Spleen (tissue), 11 donors: Measurements from ENCODE around the gene PRDM13. TPM values are rescaled to one million over a fixed set of nuclear protein-coding genes. Genes with fewer than 3 reads are reported as not detected.

Experiments used
- DNase-seq: peaks from one replicate; pipeline ENCODE4 v3.0.0-alpha.2; 2020
- H3K27ac ChIP-seq, 8 donors: fragments of 200-600 bp; sonication (generic) in 7 of 8; 1 replicate in 4 of 8; 2 replicates in 4 of 8; pipeline versions ENCODE4 v1.5.0 to v1.8.0; 2016 to 2021; ENCODE audit warnings: inconsistent platforms in 4 of 8, mild to moderate bottlenecking in 4 of 8, moderate library complexity in 1 of 8
- H3K27me3 ChIP-seq, 7 donors: fragments of 200-600 bp; sonication (generic) in 6 of 7; replicated peaks in 1 of 7; 1 replicate in 4 of 7; 2 replicates in 3 of 7; pipeline versions ENCODE4 v1.5.0 to v1.8.0; 2016 to 2021; ENCODE audit warnings: inconsistent platforms in 3 of 7, mild to moderate bottlenecking in 1 of 7
- H3K36me3 ChIP-seq, 6 donors: fragments of 200-600 bp; sonication (generic) in 5 of 6; 1 replicate in 4 of 6; 2 replicates in 2 of 6; pipeline versions ENCODE4 v1.5.0 to v1.8.0; 2016 to 2021; ENCODE audit warnings: inconsistent platforms in 2 of 6
- H3K4me1 ChIP-seq, 6 donors: fragments of 200-600 bp; sonication (generic) in 5 of 6; 1 replicate in 3 of 6; 2 replicates in 3 of 6; pipeline versions ENCODE4 v1.5.0 to v1.8.0; 2016 to 2021; ENCODE audit warnings: inconsistent platforms in 3 of 6
- H3K4me3 ChIP-seq, 8 donors: fragments of 200-600 bp; sonication (generic) in 7 of 8; 1 replicate in 4 of 8; 2 replicates in 4 of 8; pipeline versions ENCODE4 v1.5.0 to v1.8.0; 2016 to 2021; ENCODE audit warnings: inconsistent platforms in 4 of 8, mild to moderate bottlenecking in 4 of 8, moderate library complexity in 2 of 8
- H3K9me3 ChIP-seq, 8 donors: fragments of 200-600 bp; sonication (generic) in 7 of 8; 1 replicate in 4 of 8; 2 replicates in 4 of 8; pipeline versions ENCODE4 v1.5.0 to v1.8.0; 2016 to 2021; ENCODE audit warnings: inconsistent platforms in 4 of 8
- POLR2A ChIP-seq, 3 donors: fragments of 450-650 bp; IDR thresholded peaks; one replicate each; pipeline ENCODE4 v1.5.1; 2017; ENCODE audit warnings: antibody characterized with exemption in 3 of 3, mild to moderate bottlenecking in 1 of 3
- POLR2AphosphoS5 ChIP-seq, 3 donors: sonication (generic); formaldehyde crosslinking; IDR thresholded peaks; one replicate each; pipeline ENCODE4 v1.5.1; 2017; ENCODE audit warnings: antibody characterized with exemption in 3 of 3
- WGBS, 5 donors: extraction: QIAGEN DNeasy Blood & Tissue Kit in 3 of 5; methylation state at CpG; one replicate each; pipeline versions ENCODE4 v1.1.5 to v1.1.7; 2013 to 2018; 5-methylcytosine and 5-hydroxymethylcytosine counted together
- intact Hi-C: fragments of 100-400 bp; cut with DNase I; formaldehyde crosslinking; loops from one replicate; pipeline ENCODE4 v1.15.0; 2023; ENCODE audit warnings: low total_unique reads
- polyA plus RNA-seq, 3 donors: library from polyadenylated mRNA; stranded (reverse); fragments of 200-250 nt; gene quantifications; one replicate each; pipeline ENCODE4 v1.2.1, GENCODE V29; 2013
- total RNA-seq, 7 donors: library from RNA; depleted of rRNA in 3 of 7; stranded (reverse); fragments of >200 nt in 3 of 7; fragmentation: NEBNext Ultra II Directional in 4 of 7; extraction: Animal tissue kit (Norgen Biotek cat#: 25700) in 4 of 7; gene quantifications; one replicate each; pipeline versions ENCODE4 v1.1.0 to v1.2.1, GENCODE V29; 2016 to 2021
- TF ChIP-seq, protein P1 (sequence below), 11 experiments: fragments of 200-600 bp in 7 of 11; fragments of 450-650 bp in 4 of 11; sonication (generic) in 4 of 11; IDR thresholded peaks in 8 of 11; conservative IDR thresholded peaks in 3 of 11; 1 replicate in 7 of 11; 2 replicates in 4 of 11; pipeline versions ENCODE4 v1.4.0 to v1.8.0; 2016 to 2021; ENCODE audit warnings: antibody characterized with exemption in 11 of 11, inconsistent platforms in 4 of 11, mild to moderate bottlenecking in 1 of 11
- donor health status: healthy with polysubstance abuse.
- donor health status: DM: no; HTN: no; CAD: no; lungs with moderate emphysema.
- donor health status: DM: no; HTN: no; CAD: no.
- donor health status: Bipolar disorder and iron deficiency.
- donor health status: healthy.
- donor health status: DM: no; HTN: no; CAD: no.
- donor health status: DM: yes; HTN: yes; CAD: no.

PRDM13 gene
- total and polyA plus RNA-seq, 10 donors: 0.02 TPM; not detected in 9

DNA sequence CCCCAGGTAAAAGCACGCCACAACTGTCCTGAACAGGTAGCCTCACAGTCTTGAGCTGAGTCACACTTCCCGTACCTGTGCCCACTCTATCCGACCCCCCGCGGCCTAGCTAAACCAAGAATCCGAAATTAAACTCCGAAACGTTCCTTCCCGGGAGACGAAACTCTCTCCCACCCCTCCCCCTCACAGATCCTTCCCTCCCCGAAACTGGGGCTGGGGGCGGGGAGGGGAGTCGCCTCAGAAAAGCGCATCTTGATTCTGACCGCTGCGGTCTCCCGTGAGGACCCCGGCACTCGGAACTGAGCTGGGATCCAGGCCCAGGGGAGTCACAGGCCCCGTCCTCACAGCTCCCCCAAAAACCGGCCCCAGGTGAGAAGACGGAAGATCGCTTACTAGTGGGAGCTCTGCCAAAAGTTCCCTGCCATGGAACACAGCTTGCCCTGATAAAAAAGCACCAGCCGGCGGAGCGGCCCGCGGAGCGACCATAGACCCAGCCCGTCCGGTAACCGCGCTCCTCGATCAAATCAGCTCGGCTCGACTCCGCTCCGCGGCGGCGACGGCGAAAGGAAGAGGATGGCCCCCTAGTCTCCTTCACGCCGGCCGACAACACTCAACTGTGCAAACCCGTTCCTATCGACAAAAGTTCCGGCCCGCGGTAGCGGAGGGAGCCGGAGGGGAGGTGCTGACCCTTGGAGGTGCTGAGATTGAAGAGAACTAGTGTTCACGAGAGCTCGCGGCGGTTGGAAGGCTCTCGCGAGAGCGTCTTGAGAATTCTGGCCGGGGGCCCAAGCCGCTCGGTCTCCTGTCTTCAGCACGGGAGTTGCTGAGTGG is 38.3 kb upstream of the PRDM13 start, which contains the start of gene CCNC:
Gene CCNC (minus strand): TSS at position 558 of the 831 bp plus-strand sequence. CDS start 133 bp downstream, at position 425.
- Histone ChIP-seq H3K4me3 (peak within 1 kb of the TSS; percentile 68 to 96 (median 80)), H3K27ac (peak within 1 kb of the TSS; percentile 58 to 85 (median 81)), H3K9me3 (no peaks in the 10 kb centered on the region), H3K27me3 (no peaks in the 10 kb centered on the region), H3K4me1 (peaks cover 14 to 52% (median 32%) of the 10 kb centered on the region in 6 donors), H3K36me3 (no peaks in the 10 kb centered on the region)
- WGBS, 5 donors: 0 to 1% (median 0%) methylated on average over 52 to 64 of the region's 64 CpGs
- intact Hi-C loops: no loop called here
- peak in 2 of 3 donors; percentile 39 to 62 for TF ChIP-seq POLR2A (IDR thresholded peaks at IDR 0.05)
- peak; percentile 94 to 95 (median 94) for TF ChIP-seq POLR2AphosphoS5 (IDR thresholded peaks at IDR 0.05)
- TF ChIP-seq, protein P1, sequence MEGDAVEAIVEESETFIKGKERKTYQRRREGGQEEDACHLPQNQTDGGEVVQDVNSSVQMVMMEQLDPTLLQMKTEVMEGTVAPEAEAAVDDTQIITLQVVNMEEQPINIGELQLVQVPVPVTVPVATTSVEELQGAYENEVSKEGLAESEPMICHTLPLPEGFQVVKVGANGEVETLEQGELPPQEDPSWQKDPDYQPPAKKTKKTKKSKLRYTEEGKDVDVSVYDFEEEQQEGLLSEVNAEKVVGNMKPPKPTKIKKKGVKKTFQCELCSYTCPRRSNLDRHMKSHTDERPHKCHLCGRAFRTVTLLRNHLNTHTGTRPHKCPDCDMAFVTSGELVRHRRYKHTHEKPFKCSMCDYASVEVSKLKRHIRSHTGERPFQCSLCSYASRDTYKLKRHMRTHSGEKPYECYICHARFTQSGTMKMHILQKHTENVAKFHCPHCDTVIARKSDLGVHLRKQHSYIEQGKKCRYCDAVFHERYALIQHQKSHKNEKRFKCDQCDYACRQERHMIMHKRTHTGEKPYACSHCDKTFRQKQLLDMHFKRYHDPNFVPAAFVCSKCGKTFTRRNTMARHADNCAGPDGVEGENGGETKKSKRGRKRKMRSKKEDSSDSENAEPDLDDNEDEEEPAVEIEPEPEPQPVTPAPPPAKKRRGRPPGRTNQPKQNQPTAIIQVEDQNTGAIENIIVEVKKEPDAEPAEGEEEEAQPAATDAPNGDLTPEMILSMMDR (IDR thresholded peaks at IDR 0.05 in 8 of 11, conservative IDR thresholded peaks at IDR 0.05 in 3 of 11): peak in 1 of 11 experiments; percentile 7
- DNase-seq: peak; percentile 97

DNA sequence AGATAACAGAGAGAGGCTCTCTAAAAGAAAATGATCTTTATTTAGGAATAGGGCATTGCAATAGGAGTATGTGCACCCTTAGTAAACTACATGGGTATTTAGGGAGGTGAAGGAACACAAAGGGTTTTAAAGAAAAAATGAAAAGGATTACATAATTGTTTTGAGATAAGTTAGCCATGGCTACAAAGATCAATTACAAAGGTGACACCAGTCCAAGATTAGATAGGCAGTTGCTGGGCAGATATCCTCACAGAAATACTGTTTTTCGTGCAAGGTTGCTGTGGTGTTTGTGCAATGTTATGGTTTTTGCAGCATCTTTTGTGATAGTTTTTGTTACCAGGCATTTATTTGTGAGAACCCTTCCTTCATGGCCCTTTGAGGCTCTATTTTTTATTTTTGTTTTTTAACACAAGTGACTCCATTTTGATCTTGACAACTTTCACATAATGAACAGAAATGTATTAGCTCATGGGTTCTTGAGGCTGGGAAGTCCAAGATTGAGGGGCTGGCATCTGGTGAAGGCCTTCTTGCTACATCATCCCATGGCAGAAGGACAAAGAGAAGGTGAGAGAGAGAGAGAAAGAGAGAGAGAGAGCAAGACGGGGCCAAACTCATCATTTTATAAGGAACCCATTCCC is 32.5 kb upstream of the PRDM13 start:
- H3K36me3 ChIP-seq: no peaks in the 10 kb centered on the region
- WGBS, 5 donors: 78 to 85% (median 81%) methylated on average over 2 of the region's 2 CpGs
- H3K4me1 ChIP-seq: peaks cover 0 to 2% (median 0%) of the 10 kb centered on the region in 6 donors
- no peak overlapping the region for H3K27ac ChIP-seq
- intact Hi-C loops: no loop called here
- no peak for DNase-seq
- no peak overlapping the region for H3K4me3 ChIP-seq
- H3K27me3 ChIP-seq: no peaks in the 10 kb centered on the region
- no peaks in the 10 kb centered on the region for H3K9me3 ChIP-seq
- TF ChIP-seq POLR2A (IDR thresholded peaks at IDR 0.05) (no peak), POLR2AphosphoS5 (IDR thresholded peaks at IDR 0.05) (no peak)
- TF ChIP-seq, protein P1 (IDR thresholded peaks at IDR 0.05 in 8 of 11, conservative IDR thresholded peaks at IDR 0.05 in 3 of 11): no peak

DNA sequence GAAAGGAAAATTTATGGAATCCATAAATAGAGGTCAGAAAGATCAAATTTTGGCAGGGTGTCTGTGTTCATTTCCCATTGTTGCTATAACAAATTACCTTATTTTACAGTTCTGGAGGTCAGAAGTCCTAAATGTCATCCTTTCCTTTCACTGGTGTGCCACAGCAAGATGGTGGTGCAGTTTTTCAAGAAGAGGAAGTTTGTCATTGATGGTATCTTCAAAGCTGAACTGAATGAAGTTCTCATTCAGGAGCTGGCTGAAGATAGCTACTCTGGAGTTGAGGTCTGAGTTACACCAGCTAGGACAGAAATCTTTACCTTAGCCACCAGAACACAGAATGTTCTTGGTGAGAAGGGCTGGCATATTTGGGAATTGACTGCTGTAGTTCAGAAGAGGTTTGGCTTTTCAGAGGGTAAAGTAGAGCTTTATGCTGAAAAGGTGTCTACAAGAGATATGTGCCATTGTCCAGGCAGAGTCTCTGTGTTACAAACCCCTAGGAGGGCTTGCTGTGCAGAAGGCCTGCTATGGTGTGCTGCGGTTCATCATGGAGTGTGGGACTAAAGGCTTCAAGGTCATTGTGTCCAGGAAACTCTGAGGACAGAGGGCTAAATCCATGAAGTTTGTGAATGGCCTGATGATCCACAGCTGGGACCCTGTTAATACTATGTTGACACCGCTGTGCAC is 30.9 kb upstream of the PRDM13 start:
- Histone ChIP-seq H3K4me1 (no peaks in the 10 kb centered on the region), H3K9me3 (no peaks in the 10 kb centered on the region), H3K36me3 (no peaks in the 10 kb centered on the region), H3K27ac (no peak overlapping the region), H3K4me3 (no peak overlapping the region), H3K27me3 (no peaks in the 10 kb centered on the region)
- no peak for DNase-seq
- WGBS, 5 donors: 83 to 100% (median 94%) methylated on average over 1 to 2 of the region's 2 CpGs
- intact Hi-C loops: no loop called here
- TF ChIP-seq POLR2A (IDR thresholded peaks at IDR 0.05) (no peak), POLR2AphosphoS5 (IDR thresholded peaks at IDR 0.05) (no peak)
- TF ChIP-seq, protein P1 (IDR thresholded peaks at IDR 0.05 in 8 of 11, conservative IDR thresholded peaks at IDR 0.05 in 3 of 11): no peak
